KOPT-K1 (cell line): ENCODE results near the gene CRYGN.

ENCODE experiments used
- H3K27ac ChIP-seq: fragments of 200-600 bp; sonication (generic); 2 replicates; pipeline ENCODE4 v1.5.1; 2016; ENCODE audit warnings: antibody characterized with exemption, mild to moderate bottlenecking, low read depth, low read length; ENCODE audit not compliant: poor library complexity, severe bottlenecking
- H3K36me3 ChIP-seq: fragments of 200-600 bp; sonication (generic); 2 replicates; pipeline ENCODE4 v1.5.1; 2017; ENCODE audit warnings: antibody characterized with exemption, mild to moderate bottlenecking, low read length, moderate library complexity; ENCODE audit not compliant: insufficient read depth
- H3K9me3 ChIP-seq: fragments of 200-600 bp; sonication (generic); 2 replicates; pipeline ENCODE4 v1.5.1; 2017; ENCODE audit warnings: antibody characterized with exemption, low read length, mild to moderate bottlenecking; ENCODE audit not compliant: insufficient read depth, poor library complexity, severe bottlenecking

The CRYGN gene

GRCh38 chr7:151413241-151413640, 26.7 kb downstream of the CRYGN start:
- Histone ChIP-seq H3K36me3 (no peaks in the 10 kb centered on the region), H3K9me3 (no peaks in the 10 kb centered on the region), H3K27ac (no peak overlapping the region)

GRCh38 chr7:151412318-151412717, 27.6 kb downstream of the CRYGN start:
- no peaks in the 10 kb centered on the region for H3K36me3 ChIP-seq
- no peaks in the 10 kb centered on the region for H3K9me3 ChIP-seq
- no peak overlapping the region for H3K27ac ChIP-seq

GRCh38 chr7:151411551-151411950, 28.4 kb downstream of the CRYGN start:
- Histone ChIP-seq H3K9me3 (no peaks in the 10 kb centered on the region), H3K36me3 (no peaks in the 10 kb centered on the region), H3K27ac (no peak overlapping the region)

- Histone ChIP-seq H3K36me3 (no peaks in the 10 kb centered on the region), H3K27ac (no peak overlapping the region), H3K9me3 (no peaks in the 10 kb centered on the region)
These were observed 29.2 kb downstream of the CRYGN start for GRCh38 chr7:151410405-151411390.

GRCh38 chr7:151409667-151410404, 30.1 kb downstream of the CRYGN start, which contains the start of gene WDR86:
TSS of gene WDR86 (minus strand) at chr7:151410038. CDS start at chr7:151409589, 449 bp downstream.
- Histone ChIP-seq H3K27ac (no peak within 1 kb of the TSS), H3K36me3 (no peaks in the 10 kb centered on the region), H3K9me3 (no peaks in the 10 kb centered on the region)

- no peaks in the 10 kb centered on the region for H3K9me3 ChIP-seq
- H3K27ac ChIP-seq = no peak overlapping the region
- no peaks in the 10 kb centered on the region for H3K36me3 ChIP-seq
These were observed 30.9 kb downstream of the CRYGN start for GRCh38 chr7:151408839-151409666.

- Histone ChIP-seq H3K36me3 (no peaks in the 10 kb centered on the region), H3K27ac (no peak overlapping the region)
These were observed 31.5 kb downstream of the CRYGN start for GRCh38 chr7:151408498-151408838.

GRCh38 chr7:151406886-151407583, 32.9 kb downstream of the CRYGN start:
- H3K27ac ChIP-seq = no peak overlapping the region
- no peaks in the 10 kb centered on the region for H3K9me3 ChIP-seq
- no peaks in the 10 kb centered on the region for H3K36me3 ChIP-seq

More at GRCh38 chr7:151408498-151408838, 31.5 kb downstream of the CRYGN start:
- no peaks in the 10 kb centered on the region for H3K9me3 ChIP-seq

GRCh38 chr7:151406051-151406875, 33.7 kb downstream of the CRYGN start:
- H3K27ac ChIP-seq = no peak overlapping the region
- no peaks in the 10 kb centered on the region for H3K36me3 ChIP-seq
- no peaks in the 10 kb centered on the region for H3K9me3 ChIP-seq

GRCh38 chr7:151405588-151405987, 34.4 kb downstream of the CRYGN start:
- no peak overlapping the region for H3K27ac ChIP-seq
- no peaks in the 10 kb centered on the region for H3K9me3 ChIP-seq

GRCh38 chr7:151405056-151405455, 34.9 kb downstream of the CRYGN start:
- no peak overlapping the region for H3K27ac ChIP-seq
- no peaks in the 10 kb centered on the region for H3K36me3 ChIP-seq
- H3K9me3 ChIP-seq = no peaks in the 10 kb centered on the region

More at GRCh38 chr7:151405588-151405987, 34.4 kb downstream of the CRYGN start:
- no peaks in the 10 kb centered on the region for H3K36me3 ChIP-seq

- Histone ChIP-seq H3K27ac (no peak overlapping the region), H3K36me3 (no peaks in the 10 kb centered on the region), H3K9me3 (no peaks in the 10 kb centered on the region)
These were observed 35.5 kb downstream of the CRYGN start for GRCh38 chr7:151404216-151405011.

- peak overlapping the region; percentile 36 for H3K27ac ChIP-seq
- no peaks in the 10 kb centered on the region for H3K36me3 ChIP-seq
- no peaks in the 10 kb centered on the region for H3K9me3 ChIP-seq
These were observed 36.2 kb downstream of the CRYGN start for GRCh38 chr7:151403764-151404163.
